HepG2 (cell line): ENCODE data around the gene GUCA1A. TPM values are rescaled to one million over a fixed set of nuclear protein-coding genes. Genes with fewer than 3 reads are reported as not detected.

Experiments used
- BRCA1 ChIP-seq: sonication (generic); formaldehyde crosslinking; IDR thresholded peaks from 2 replicates; pipeline ENCODE4 v1.4.0; 2020; ENCODE audit warnings: missing genetic modification reagents
- FOSL1 ChIP-seq: sonication (generic); formaldehyde crosslinking; IDR thresholded peaks from 2 replicates; pipeline ENCODE4 v1.9.0; 2021; ENCODE audit warnings: missing genetic modification reagents, borderline replicate concordance
- FOXJ3 ChIP-seq: sonication (generic); formaldehyde crosslinking; IDR thresholded peaks from 2 replicates; pipeline ENCODE4 v1.4.0; 2020; ENCODE audit warnings: missing genetic modification reagents, mild to moderate bottlenecking, borderline replicate concordance
- GABPB1 ChIP-seq: IDR thresholded peaks from 2 replicates; pipeline ENCODE4 v1.6.1; 2016; ENCODE audit warnings: mild to moderate bottlenecking, missing genetic modification reagents, moderate library complexity, missing compliant biosample characterization
- GATAD1 ChIP-seq: IDR thresholded peaks from 2 replicates; pipeline ENCODE4 v1.6.1; 2016; ENCODE audit warnings: missing genetic modification reagents, missing compliant biosample characterization
- MIER2 ChIP-seq: IDR thresholded peaks from 2 replicates; pipeline ENCODE4 v1.6.1; 2016; ENCODE audit warnings: missing biosample characterization, missing genetic modification reagents
- NFE2L2 ChIP-seq: fragments of 150-350 bp; IDR thresholded peaks from 2 replicates; pipeline ENCODE4 v1.6.1; 2014; ENCODE audit warnings: low read length
- NFKBIZ ChIP-seq: IDR thresholded peaks from 2 replicates; pipeline ENCODE4 v1.6.1; 2018; ENCODE audit warnings: missing genetic modification reagents, missing compliant biosample characterization
- PHF8 ChIP-seq: sonication (generic); formaldehyde crosslinking; IDR thresholded peaks from 2 replicates; pipeline ENCODE4 v1.5.0; 2020; ENCODE audit warnings: missing genetic modification reagents
- PLRG1 ChIP-seq: fragments of 450-650 bp; conservative IDR thresholded peaks from 2 replicates; pipeline ENCODE4 v1.6.1; 2016
- SP5 ChIP-seq: IDR thresholded peaks from 2 replicates; pipeline ENCODE4 v1.6.1; 2016; ENCODE audit warnings: low read depth, borderline replicate concordance
- TAF15 ChIP-seq: fragments of 200-400 bp; formaldehyde crosslinking; IDR thresholded peaks from one replicate; pipeline ENCODE4 v1.6.1; 2018; ENCODE audit warnings: mild to moderate bottlenecking, low read depth, low read length; ENCODE audit not compliant: poor library complexity, severe bottlenecking
- TEAD2 ChIP-seq: sonication (generic); formaldehyde crosslinking; IDR thresholded peaks from 2 replicates; pipeline ENCODE4 v1.9.0; 2021; ENCODE audit warnings: missing genetic modification reagents
- ZBTB3 ChIP-seq: sonication (generic); formaldehyde crosslinking; IDR thresholded peaks from 2 replicates; pipeline ENCODE4 v1.4.0; 2020; ENCODE audit warnings: low read depth, mild to moderate bottlenecking, moderate library complexity, missing genetic modification reagents, borderline replicate concordance
- ZKSCAN8 ChIP-seq: IDR thresholded peaks from 2 replicates; pipeline ENCODE4 v1.6.1; 2016; ENCODE audit warnings: borderline replicate concordance, missing genetic modification reagents, missing compliant biosample characterization
- ZMYM2 ChIP-seq: sonication (generic); formaldehyde crosslinking; IDR thresholded peaks from 2 replicates; pipeline ENCODE4 v1.8.0; 2022; ENCODE audit warnings: mild to moderate bottlenecking, missing genetic modification reagents
- ZNF550 ChIP-seq: sonication (generic); formaldehyde crosslinking; IDR thresholded peaks from 2 replicates; pipeline ENCODE4 v1.4.0; 2020; ENCODE audit warnings: mild to moderate bottlenecking, missing genetic modification reagents, borderline replicate concordance
- ZNF891 ChIP-seq: sonication (generic); formaldehyde crosslinking; IDR thresholded peaks from 2 replicates; pipeline ENCODE4 v1.5.0; 2020; ENCODE audit warnings: mild to moderate bottlenecking, missing genetic modification reagents
- ZZZ3 ChIP-seq: sonication (generic); formaldehyde crosslinking; IDR thresholded peaks from 2 replicates; pipeline ENCODE4 v1.4.0; 2020; ENCODE audit warnings: missing genetic modification reagents, mild to moderate bottlenecking, borderline replicate concordance
- polyA plus RNA-seq, 8 experiments: library from polyadenylated mRNA; depleted of rRNA in 3 of 8; stranded (reverse) in 7 of 8; unstranded in 1 of 8; fragments of >200 nt; fragmentation: Illumina TruSeq in 4 of 8; extraction: Trizol in 4 of 8; gene quantifications; 2 replicates each; pipeline versions ENCODE4 v1.2.1 to v1.2.3, GENCODE V29; 2011 to 2016; ENCODE audit warnings: low read depth in 4 of 8, missing spikeins in 1 of 8, mixed read lengths in 1 of 8; ENCODE audit not compliant: insufficient read depth in 1 of 8
- total RNA-seq, 5 experiments: library from RNA; depleted of rRNA; stranded (reverse); fragments of >200 nt; fragmentation: Illumina TruSeq; extraction: Trizol; gene quantifications; 2 replicates each; pipeline ENCODE4 v1.2.3, GENCODE V29; 2016; ENCODE audit warnings: low read depth in 1 of 5
- TF ChIP-seq, protein P1 (sequence below): IDR thresholded peaks from 2 replicates; pipeline ENCODE4 v1.6.1; 2016; ENCODE audit warnings: low read depth
- TF ChIP-seq, protein P2 (sequence below): sonication (generic); formaldehyde crosslinking; IDR thresholded peaks from 2 replicates; pipeline ENCODE4 v1.5.1; 2020; ENCODE audit warnings: mild to moderate bottlenecking, moderate library complexity, missing genetic modification reagents
- TF ChIP-seq, protein P3 (sequence below): sonication (generic); formaldehyde crosslinking; IDR thresholded peaks from 2 replicates; pipeline ENCODE4 v1.5.0; 2020; ENCODE audit warnings: mild to moderate bottlenecking, missing genetic modification reagents
- TF ChIP-seq, protein P4 (sequence below): sonication (generic); formaldehyde crosslinking; IDR thresholded peaks from 2 replicates; pipeline ENCODE4 v1.8.1; 2023; ENCODE audit warnings: mild to moderate bottlenecking, missing genetic modification reagents

GUCA1A gene
- total and polyA plus RNA-seq, 2 of the 13 experiments (the other 11 are each of a cell fraction or from before 2014, with no cell fraction given): not detected

DNA sequence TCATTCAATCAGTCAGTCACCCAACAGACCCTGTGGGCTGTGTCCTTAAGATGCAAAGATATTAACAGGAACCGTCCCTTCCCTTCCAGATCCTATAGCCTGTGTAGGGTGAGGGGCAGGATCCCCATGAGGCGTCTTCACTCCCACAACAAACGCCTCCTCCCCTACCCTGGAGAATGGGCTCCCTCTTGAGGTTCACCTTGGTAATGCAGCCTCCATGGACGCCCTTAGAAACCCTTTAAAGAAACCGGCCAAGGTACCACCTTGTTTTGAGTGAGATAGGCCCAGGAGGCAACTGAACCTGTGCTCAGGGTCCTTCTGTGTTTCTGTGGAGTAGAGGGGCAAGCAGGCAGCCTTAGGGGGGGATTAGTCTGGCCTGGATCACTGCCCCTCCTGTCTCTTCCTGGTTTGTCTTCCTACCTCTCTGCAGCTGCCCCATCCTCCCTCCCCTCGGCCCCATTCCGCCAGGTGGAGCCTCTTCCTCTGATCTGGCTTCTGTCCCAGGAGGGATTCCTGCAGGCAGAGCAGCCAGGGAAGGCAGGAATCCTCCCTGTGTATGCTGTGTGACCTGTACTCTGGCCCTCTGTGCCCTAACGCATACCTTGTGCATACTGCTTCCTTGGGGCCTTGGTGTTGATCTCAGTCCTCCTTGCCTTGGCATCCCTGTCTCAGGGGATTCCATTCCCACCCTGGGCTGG lies 6.6 kb upstream of the GUCA1A start (continued):
- TF ChIP-seq GABPB1 (CRISPR knock-in tag) (peak; percentile 34; the same call in 1 of the 2 replicates), PHF8 (CRISPR knock-in tag) (no peak), NFKBIZ (CRISPR knock-in tag) (0 out of 2 replicates have a peak, but pooled peaks have one; percentile 39), ZMYM2 (CRISPR knock-in tag) (no peak), MIER2 (CRISPR knock-in tag) (no peak), BRCA1 (no peak), ZBTB3 (CRISPR knock-in tag) (no peak), SP5 (CRISPR knock-in tag) (peak; percentile 7; the same call in 1 of the 2 replicates), TEAD2 (CRISPR knock-in tag) (no peak), NFE2L2 (no peak), ZNF550 (no peak), ZZZ3 (CRISPR knock-in tag) (no peak), TAF15 (no peak), FOSL1 (no peak), FOXJ3 (CRISPR knock-in tag) (no peak), ZNF891 (CRISPR knock-in tag) (peak; percentile 77), GATAD1 (CRISPR knock-in tag) (peak; percentile 48; the same call in 1 of the 2 replicates), ZKSCAN8 (CRISPR knock-in tag) (no peak; the same call in 1 of the 2 replicates), PLRG1 (no peak)
- TF ChIP-seq, protein P1, sequence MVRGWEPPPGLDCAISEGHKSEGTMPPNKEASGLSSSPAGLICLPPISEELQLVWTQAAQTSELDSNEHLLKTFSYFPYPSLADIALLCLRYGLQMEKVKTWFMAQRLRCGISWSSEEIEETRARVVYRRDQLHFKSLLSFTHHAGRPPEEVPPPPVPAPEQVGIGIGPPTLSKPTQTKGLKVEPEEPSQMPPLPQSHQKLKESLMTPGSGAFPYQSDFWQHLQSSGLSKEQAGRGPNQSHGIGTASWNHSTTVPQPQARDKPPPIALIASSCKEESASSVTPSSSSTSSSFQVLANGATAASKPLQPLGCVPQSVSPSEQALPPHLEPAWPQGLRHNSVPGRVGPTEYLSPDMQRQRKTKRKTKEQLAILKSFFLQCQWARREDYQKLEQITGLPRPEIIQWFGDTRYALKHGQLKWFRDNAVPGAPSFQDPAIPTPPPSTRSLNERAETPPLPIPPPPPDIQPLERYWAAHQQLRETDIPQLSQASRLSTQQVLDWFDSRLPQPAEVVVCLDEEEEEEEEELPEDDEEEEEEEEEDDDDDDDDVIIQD: 0 out of 2 replicates have a peak, but pooled peaks have one; percentile 22
- TF ChIP-seq, protein P2, sequence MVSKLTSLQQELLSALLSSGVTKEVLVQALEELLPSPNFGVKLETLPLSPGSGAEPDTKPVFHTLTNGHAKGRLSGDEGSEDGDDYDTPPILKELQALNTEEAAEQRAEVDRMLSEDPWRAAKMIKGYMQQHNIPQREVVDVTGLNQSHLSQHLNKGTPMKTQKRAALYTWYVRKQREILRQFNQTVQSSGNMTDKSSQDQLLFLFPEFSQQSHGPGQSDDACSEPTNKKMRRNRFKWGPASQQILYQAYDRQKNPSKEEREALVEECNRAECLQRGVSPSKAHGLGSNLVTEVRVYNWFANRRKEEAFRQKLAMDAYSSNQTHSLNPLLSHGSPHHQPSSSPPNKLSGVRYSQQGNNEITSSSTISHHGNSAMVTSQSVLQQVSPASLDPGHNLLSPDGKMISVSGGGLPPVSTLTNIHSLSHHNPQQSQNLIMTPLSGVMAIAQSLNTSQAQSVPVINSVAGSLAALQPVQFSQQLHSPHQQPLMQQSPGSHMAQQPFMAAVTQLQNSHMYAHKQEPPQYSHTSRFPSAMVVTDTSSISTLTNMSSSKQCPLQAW (CRISPR knock-in tag): 0 out of 2 replicates have a peak, but pooled peaks have one; percentile 58
- TF ChIP-seq, protein P3, sequence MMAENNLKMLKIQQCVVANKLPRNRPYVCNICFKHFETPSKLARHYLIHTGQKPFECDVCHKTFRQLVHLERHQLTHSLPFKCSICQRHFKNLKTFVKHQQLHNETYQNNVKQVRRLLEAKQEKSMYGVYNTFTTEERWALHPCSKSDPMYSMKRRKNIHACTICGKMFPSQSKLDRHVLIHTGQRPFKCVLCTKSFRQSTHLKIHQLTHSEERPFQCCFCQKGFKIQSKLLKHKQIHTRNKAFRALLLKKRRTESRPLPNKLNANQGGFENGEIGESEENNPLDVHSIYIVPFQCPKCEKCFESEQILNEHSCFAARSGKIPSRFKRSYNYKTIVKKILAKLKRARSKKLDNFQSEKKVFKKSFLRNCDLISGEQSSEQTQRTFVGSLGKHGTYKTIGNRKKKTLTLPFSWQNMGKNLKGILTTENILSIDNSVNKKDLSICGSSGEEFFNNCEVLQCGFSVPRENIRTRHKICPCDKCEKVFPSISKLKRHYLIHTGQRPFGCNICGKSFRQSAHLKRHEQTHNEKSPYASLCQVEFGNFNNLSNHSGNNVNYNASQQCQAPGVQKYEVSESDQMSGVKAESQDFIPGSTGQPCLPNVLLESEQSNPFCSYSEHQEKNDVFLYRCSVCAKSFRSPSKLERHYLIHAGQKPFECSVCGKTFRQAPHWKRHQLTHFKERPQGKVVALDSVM: 0 out of 2 replicates have a peak, but pooled peaks have one; percentile 18
- TF ChIP-seq, protein P4, sequence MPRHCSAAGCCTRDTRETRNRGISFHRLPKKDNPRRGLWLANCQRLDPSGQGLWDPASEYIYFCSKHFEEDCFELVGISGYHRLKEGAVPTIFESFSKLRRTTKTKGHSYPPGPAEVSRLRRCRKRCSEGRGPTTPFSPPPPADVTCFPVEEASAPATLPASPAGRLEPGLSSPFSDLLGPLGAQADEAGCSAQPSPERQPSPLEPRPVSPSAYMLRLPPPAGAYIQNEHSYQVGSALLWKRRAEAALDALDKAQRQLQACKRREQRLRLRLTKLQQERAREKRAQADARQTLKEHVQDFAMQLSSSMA (CRISPR knock-in tag): no peak
